Raji (cell line): ENCODE results near the gene NFKBIZ.

ENCODE experiments used
- POLR2A ChIP-seq: IDR thresholded peaks from 2 replicates; pipeline ENCODE4 v1.6.1; 2011; ENCODE audit warnings: low read depth, low read length, control low read depth; ENCODE audit not compliant: insufficient read depth

The NFKBIZ gene

DNA sequence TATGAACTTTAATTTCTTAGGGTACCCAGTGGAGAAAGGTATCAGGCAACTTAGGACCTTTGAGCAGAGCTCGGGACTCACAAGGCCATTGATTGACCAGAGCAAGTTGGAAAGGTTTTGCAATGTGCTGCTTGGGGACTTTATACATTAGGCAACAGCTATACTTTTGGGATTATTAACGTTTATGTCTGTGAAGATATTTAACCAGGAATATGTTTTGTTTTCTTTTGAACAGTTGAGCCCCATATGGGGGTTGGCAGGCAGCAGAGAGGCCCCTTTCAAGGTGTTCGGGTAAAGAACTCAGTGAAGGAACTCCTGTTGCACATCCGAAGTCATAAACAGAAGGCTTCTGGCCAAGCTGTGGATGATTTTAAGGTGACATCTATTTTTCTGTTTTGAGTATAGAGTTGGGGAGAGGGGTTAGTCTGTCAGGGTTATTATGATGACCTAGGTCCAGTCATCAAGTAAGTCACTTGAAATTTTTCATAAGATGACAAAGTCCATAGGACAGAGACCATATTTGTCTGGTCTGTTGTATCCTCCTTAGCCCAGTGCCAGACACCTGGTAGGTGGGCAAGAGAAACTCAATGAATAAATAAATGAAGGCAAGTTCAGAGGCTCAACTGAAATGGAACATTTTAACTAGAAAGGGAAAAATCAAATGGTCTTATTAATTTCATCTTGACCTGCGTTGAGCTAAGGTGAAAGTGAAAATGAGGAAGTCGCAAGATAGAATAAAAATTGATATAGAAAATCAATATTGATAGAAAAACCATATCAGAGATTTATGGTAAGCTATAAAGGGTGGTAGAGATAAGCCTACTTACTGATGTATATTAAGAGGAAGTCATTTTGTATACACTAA, 2.8 kb downstream of the NFKBIZ start:
- TF ChIP-seq POLR2A = no peak

DNA sequence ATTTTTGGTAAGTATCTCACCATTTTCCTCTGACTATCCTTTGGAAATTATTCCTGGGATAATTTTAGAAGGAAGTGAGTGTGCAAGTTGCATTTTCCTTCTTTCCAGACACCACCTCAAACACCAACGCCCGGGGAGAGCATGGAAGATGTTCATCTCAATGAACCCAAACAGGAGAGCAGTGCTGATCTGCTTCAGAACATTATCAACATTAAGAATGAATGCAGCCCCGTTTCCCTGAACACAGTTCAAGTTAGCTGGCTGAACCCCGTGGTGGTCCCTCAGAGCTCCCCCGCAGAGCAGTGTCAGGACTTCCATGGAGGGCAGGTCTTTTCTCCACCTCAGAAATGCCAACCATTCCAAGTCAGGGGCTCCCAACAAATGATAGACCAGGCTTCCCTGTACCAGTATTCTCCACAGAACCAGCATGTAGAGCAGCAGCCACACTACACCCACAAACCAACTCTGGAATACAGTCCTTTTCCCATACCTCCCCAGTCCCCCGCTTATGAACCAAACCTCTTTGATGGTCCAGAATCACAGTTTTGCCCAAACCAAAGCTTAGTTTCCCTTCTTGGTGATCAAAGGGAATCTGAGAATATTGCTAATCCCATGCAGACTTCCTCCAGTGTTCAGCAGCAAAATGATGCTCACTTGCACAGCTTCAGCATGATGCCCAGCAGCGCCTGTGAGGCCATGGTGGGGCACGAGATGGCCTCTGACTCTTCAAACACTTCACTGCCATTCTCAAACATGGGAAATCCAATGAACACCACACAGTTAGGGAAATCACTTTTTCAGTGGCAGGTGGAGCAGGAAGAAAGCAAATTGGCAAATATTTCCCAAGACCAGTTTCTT, 3.9 kb downstream of the NFKBIZ start:
- TF ChIP-seq POLR2A = no peak

GRCh38 chr3:101853982-101854381, 4.7 kb downstream of the NFKBIZ start:
- no peak for TF ChIP-seq POLR2A

DNA sequence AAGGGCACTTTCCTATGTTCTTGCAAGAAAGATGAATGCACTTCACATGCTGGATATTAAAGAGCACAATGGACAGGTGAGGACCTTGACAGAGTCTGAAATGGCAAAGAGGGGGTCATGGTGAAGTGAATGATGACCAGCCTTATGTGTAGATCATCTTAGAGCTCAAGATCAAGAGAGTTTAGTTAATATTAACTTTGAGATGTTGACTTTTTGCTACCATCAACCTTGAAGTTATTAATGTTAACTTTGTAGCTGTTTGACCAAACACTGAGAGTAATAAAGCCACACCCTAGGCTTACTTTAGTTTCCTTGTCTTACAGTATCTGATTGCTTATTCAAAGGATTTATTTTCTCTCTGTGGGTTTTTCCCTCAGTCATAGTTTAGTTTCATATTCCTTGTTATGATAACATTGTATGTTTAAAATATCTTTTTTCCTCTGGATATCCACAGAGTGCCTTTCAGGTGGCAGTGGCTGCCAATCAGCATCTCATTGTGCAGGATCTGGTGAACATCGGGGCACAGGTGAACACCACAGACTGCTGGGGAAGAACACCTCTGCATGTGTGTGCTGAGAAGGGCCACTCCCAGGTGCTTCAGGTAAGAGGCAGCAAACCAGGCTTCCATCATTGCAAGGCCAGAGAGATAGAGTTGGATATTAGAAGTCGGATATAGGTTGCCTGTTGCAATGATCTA, 5.4 kb downstream of the NFKBIZ start:
- TF ChIP-seq POLR2A = no peak

DNA sequence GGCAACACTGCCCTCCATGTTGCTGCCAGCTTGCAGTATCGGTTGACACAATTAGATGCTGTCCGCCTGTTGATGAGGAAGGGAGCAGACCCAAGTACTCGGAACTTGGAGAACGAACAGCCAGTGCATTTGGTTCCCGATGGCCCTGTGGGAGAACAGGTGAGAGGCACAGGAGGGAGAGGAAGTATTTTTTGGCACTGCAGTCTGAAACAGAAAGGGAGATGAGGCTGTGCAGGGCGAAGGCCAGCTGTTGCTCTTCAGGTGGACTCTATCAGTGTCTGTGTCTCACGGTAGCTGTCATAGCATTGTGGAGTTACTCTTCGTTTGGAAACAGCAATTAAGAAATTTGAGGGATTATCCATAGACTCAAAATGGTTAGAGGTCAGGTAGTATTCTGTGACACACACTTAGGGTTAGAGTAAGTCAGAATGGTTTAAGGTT, 8.0 kb downstream of the NFKBIZ start:
- no peak for TF ChIP-seq POLR2A

DNA sequence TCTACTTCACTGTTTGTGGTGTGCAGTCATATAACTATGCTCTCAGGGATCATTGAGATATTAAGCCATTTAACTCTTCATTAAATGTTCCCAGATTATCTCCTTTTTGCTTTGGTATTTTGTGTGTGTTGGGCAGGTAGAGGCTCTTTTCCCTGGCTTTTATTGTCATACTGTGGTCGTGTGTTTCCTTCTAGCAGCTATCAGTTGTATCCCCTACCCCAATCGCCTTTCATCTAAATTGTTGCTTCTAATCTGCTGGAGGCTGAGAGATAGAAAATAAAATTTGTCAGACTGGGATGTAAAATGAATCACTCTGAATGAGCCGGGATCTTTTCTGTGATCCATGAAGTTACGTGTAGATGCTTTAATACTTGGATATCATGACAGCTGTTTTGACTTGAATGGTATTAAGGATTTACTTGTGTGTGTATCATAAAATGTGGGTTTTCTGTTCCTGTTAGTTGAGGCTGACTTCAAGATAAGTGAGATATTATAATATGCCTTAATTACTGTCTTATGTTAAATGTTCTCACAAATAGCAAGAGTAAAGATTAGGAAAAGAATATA, 9.2 kb downstream of the NFKBIZ start:
- no peak for TF ChIP-seq POLR2A

GRCh38 chr3:101859882-101860448, 10.7 kb downstream of the NFKBIZ start:
- no peak for TF ChIP-seq POLR2A

GRCh38 chr3:101861212-101861788, 12.0 kb downstream of the NFKBIZ start:
- no peak for TF ChIP-seq POLR2A

GRCh38 chr3:101861789-101862415, 12.6 kb downstream of the NFKBIZ start:
- no peak for TF ChIP-seq POLR2A

DNA sequence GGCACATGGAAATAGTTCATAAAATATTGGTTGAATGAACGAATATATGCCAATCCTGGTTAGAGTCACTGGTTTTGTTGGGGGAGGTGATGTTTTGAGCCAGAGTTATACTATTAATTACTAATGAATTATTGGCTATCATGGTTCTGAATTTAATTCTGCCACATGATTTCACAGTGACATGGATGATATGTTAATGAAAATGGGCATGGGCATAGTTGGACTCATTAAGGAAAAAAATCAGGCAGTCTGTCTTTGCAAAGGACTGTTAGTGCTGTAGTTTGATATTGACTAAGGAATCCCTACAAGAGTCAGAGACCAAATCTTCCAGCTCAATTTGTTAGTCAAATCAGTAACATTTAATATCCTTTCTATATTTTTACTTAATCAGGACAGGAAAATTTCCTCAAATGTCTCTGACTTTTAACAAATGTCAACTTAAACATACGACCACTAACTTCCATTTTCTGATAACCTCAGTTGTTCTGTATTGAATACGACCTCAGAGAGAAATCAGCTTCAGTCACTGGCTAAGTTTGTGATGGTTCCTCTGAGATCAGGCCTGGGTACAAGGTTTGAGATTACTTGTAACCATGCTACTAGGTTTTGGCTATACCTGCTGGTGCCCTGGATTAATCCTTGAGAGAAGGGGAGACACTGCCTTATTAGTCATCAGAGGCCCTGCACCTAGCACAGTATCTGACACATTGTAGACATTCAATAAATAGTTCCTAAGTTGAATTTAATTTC, 13.3 kb downstream of the NFKBIZ start:
- no peak for TF ChIP-seq POLR2A

GRCh38 chr3:101865751-101866509, 16.6 kb downstream of the NFKBIZ start:
- TF ChIP-seq POLR2A = no peak

GRCh38 chr3:101867511-101867910, 18.2 kb downstream of the NFKBIZ start:
- TF ChIP-seq POLR2A = no peak
